ENCODE data around the gene NPY5R. TPM values are rescaled to one million over a fixed set of nuclear protein-coding genes. Genes with fewer than 3 reads are reported as not detected.

Gene NPY5R
- total and polyA plus RNA-seq, 2 experiments from 2014 or later, result 1.8 to 2.4 TPM

DNA sequence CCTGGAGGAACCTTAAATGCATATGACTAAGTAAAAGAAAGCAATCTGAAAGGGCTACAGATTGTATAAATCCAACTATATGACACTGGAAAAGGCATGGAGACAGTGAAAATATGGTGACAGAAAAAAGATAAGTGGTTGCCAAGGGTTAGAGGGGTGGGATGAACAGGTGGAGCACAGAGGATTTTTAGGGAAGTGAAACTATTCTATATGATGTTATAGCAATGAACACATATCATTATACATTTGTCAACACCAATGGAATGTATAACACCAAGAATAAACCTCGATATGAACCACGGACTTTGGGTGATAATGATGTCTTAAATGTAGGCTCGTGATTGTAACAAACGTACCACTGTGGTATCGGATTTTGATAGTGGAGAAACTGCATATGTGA is 40.7 kb downstream of the NPY5R start:
- Histone ChIP-seq H3K4me3 (no peak overlapping the region), H4K20me1 (replicated peaks; ENCODE audit: insufficient read depth) (no peaks in the 10 kb centered on the region), H3K4me2 (no peak overlapping the region), H3K36me3 (ENCODE audit: insufficient read depth) (no peaks in the 10 kb centered on the region), H3K79me2 (replicated peaks; ENCODE audit: insufficient read depth) (no peaks in the 10 kb centered on the region), H3K4me1 (ENCODE audit: insufficient read depth) (no peaks in the 10 kb centered on the region), H3K9me2 (ENCODE audit: insufficient read depth) (peaks cover 3% of the 10 kb centered on the region; the same call in 1 of the 2 replicates), H3K27ac (ENCODE audit: low read depth) (no peak overlapping the region), H3F3A (replicated peaks; ENCODE audit: low read depth) (no peaks in the 10 kb centered on the region), H2AFZ (no peak overlapping the region; the same call in 1 of the 2 replicates), H3K27me3 (ENCODE audit: insufficient read depth) (no peaks in the 10 kb centered on the region)
- TF ChIP-seq, protein P1, sequence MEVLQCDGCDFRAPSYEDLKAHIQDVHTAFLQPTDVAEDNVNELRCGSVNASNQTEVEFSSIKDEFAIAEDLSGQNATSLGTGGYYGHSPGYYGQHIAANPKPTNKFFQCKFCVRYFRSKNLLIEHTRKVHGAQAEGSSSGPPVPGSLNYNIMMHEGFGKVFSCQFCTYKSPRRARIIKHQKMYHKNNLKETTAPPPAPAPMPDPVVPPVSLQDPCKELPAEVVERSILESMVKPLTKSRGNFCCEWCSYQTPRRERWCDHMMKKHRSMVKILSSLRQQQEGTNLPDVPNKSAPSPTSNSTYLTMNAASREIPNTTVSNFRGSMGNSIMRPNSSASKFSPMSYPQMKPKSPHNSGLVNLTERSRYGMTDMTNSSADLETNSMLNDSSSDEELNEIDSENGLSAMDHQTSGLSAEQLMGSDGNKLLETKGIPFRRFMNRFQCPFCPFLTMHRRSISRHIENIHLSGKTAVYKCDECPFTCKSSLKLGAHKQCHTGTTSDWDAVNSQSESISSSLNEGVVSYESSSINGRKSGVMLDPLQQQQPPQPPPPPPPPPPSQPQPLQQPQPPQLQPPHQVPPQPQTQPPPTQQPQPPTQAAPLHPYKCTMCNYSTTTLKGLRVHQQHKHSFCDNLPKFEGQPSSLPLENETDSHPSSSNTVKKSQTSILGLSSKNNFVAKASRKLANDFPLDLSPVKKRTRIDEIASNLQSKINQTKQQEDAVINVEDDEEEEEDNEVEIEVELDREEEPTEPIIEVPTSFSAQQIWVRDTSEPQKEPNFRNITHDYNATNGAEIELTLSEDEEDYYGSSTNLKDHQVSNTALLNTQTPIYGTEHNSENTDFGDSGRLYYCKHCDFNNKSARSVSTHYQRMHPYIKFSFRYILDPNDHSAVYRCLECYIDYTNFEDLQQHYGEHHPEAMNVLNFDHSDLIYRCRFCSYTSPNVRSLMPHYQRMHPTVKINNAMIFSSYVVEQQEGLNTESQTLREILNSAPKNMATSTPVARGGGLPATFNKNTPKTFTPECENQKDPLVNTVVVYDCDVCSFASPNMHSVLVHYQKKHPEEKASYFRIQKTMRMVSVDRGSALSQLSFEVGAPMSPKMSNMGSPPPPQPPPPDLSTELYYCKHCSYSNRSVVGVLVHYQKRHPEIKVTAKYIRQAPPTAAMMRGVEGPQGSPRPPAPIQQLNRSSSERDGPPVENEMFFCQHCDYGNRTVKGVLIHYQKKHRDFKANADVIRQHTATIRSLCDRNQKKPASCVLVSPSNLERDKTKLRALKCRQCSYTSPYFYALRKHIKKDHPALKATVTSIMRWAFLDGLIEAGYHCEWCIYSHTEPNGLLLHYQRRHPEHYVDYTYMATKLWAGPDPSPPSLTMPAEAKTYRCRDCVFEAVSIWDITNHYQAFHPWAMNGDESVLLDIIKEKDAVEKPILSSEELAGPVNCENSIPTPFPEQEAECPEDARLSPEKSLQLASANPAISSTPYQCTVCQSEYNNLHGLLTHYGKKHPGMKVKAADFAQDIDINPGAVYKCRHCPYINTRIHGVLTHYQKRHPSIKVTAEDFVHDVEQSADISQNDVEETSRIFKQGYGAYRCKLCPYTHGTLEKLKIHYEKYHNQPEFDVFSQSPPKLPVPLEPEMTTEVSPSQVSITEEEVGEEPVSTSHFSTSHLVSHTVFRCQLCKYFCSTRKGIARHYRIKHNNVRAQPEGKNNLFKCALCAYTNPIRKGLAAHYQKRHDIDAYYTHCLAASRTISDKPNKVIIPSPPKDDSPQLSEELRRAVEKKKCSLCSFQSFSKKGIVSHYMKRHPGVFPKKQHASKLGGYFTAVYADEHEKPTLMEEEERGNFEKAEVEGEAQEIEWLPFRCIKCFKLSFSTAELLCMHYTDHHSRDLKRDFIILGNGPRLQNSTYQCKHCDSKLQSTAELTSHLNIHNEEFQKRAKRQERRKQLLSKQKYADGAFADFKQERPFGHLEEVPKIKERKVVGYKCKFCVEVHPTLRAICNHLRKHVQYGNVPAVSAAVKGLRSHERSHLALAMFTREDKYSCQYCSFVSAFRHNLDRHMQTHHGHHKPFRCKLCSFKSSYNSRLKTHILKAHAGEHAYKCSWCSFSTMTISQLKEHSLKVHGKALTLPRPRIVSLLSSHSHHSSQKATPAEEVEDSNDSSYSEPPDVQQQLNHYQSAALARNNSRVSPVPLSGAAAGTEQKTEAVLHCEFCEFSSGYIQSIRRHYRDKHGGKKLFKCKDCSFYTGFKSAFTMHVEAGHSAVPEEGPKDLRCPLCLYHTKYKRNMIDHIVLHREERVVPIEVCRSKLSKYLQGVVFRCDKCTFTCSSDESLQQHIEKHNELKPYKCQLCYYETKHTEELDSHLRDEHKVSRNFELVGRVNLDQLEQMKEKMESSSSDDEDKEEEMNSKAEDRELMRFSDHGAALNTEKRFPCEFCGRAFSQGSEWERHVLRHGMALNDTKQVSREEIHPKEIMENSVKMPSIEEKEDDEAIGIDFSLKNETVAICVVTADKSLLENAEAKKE (CRISPR knock-in tag; IDR thresholded peaks at IDR 0.05), result no peak
- TF ChIP-seq EZH2phosphoT487 (IDR thresholded peaks at IDR 0.05; ENCODE audit: unreplicated experiment), result no peak
- no peak for TF ChIP-seq REST (IDR thresholded peaks at IDR 0.05; ENCODE audit: unreplicated experiment)
- TF ChIP-seq, protein P2, sequence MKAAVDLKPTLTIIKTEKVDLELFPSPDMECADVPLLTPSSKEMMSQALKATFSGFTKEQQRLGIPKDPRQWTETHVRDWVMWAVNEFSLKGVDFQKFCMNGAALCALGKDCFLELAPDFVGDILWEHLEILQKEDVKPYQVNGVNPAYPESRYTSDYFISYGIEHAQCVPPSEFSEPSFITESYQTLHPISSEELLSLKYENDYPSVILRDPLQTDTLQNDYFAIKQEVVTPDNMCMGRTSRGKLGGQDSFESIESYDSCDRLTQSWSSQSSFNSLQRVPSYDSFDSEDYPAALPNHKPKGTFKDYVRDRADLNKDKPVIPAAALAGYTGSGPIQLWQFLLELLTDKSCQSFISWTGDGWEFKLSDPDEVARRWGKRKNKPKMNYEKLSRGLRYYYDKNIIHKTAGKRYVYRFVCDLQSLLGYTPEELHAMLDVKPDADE (IDR thresholded peaks at IDR 0.05), result no peak
- TF ChIP-seq EZH2 (IDR thresholded peaks at IDR 0.05; ENCODE audit: low read depth, unreplicated experiment), result no peak
- no peak for TF ChIP-seq ZNF114 (CRISPR knock-in tag; IDR thresholded peaks at IDR 0.05)
- TF ChIP-seq CTCF (conservative IDR thresholded peaks at IDR 0.05; ENCODE audit: low read depth in 2 of 2), result no peak
- TF ChIP-seq POLR2AphosphoS5 (IDR thresholded peaks at IDR 0.05; ENCODE audit: low read depth), result no peak
- TF ChIP-seq NANOG (IDR thresholded peaks at IDR 0.05; ENCODE audit: borderline replicate concordance), result no peak
- TF ChIP-seq STAT1 (IDR thresholded peaks at IDR 0.05; ENCODE audit: unreplicated experiment), result no peak
- TF ChIP-seq JUNB (IDR thresholded peaks at IDR 0.05; ENCODE audit: unreplicated experiment), result no peak
- TF ChIP-seq ZNF331 (CRISPR knock-in tag; IDR thresholded peaks at IDR 0.05; ENCODE audit: low read depth), result no peak
- no peak for TF ChIP-seq CREB1 (CRISPR knock-in tag; IDR thresholded peaks at IDR 0.05; ENCODE audit: low read depth)
- Mint-ChIP-seq H3K4me3 (no peak overlapping the region), H3K9me3 (no peaks in the 10 kb centered on the region), H3K36me3 (ENCODE audit: low read depth) (no peaks in the 10 kb centered on the region), H3K27ac (no peak overlapping the region), H3K27me3 (ENCODE audit: insufficient read depth, low read depth, poor library complexity) (no peaks in the 10 kb centered on the region), H3K4me1 (peaks cover 10% of the 10 kb centered on the region; the same call in 2 of the 3 replicates)
- no peak for ATAC-seq
- no peak for DNase-seq (ENCODE audit: low spot score)

Measured in GM23338 (cell line).